CD4-positive, alpha-beta T cell treated with Interleukin-4 for 4 hours (primary cell): ENCODE results near the gene ITGA5.
"Not testable (repeated sequence)": the region's sequence is repeated elsewhere in the genome, so short reads cannot be mapped to it uniquely, and the experiment has no call there.

ENCODE experiments used
- DNase-seq: peaks from one replicate; pipeline ENCODE4 v3.0.0-alpha.2; 2020

The ITGA5 gene

GRCh38 chr12:54368709-54369596, 50.1 kb downstream of the ITGA5 start:
- peak; percentile 86 for DNase-seq

- no peak for DNase-seq
These were observed 50.9 kb downstream of the ITGA5 start for GRCh38 chr12:54368025-54368708.

- no peak for DNase-seq
These were observed 54.7 kb downstream of the ITGA5 start, which contains the start of gene GPR84 for GRCh38 chr12:54364413-54364812. Gene GPR84, minus strand, starts transcription at chr12:54364486. Its CDS starts 635 bp downstream, at chr12:54363851.

GRCh38 chr12:54363618-54364017, 55.4 kb downstream of the ITGA5 start:
- DNase-seq, result no peak

- DNase-seq, result no peak
These were observed 56.0 kb downstream of the ITGA5 start for GRCh38 chr12:54363047-54363446.

- DNase-seq, result no peak
These were observed 58.2 kb downstream of the ITGA5 start for GRCh38 chr12:54360717-54361456.

- no peak for DNase-seq
These were observed 59.2 kb downstream of the ITGA5 start for GRCh38 chr12:54359762-54360351.

- peak; percentile 98 for DNase-seq
These were observed 59.9 kb downstream of the ITGA5 start for GRCh38 chr12:54358945-54359761.

- peak; percentile 54 for DNase-seq
These were observed 60.7 kb downstream of the ITGA5 start for GRCh38 chr12:54358191-54358944.

GRCh38 chr12:54357506-54358190, 61.4 kb downstream of the ITGA5 start:
- DNase-seq, result no peak

- DNase-seq, result no peak
These were observed 62.1 kb downstream of the ITGA5 start for GRCh38 chr12:54356951-54357356.

- DNase-seq, result no peak
These were observed 62.8 kb downstream of the ITGA5 start for GRCh38 chr12:54356228-54356627.

GRCh38 chr12:54355104-54355815, 63.8 kb downstream of the ITGA5 start:
- no peak for DNase-seq

- not testable (repeated sequence) for DNase-seq
These were observed 64.8 kb downstream of the ITGA5 start for GRCh38 chr12:54354271-54354670.

- no peak for DNase-seq
These were observed 65.9 kb downstream of the ITGA5 start for GRCh38 chr12:54352891-54353874.

- DNase-seq, result no peak
These were observed 67.0 kb downstream of the ITGA5 start for GRCh38 chr12:54352022-54352531.

- DNase-seq, result no peak
These were observed 67.7 kb downstream of the ITGA5 start for GRCh38 chr12:54351341-54351740.

GRCh38 chr12:54350743-54351142, 68.3 kb downstream of the ITGA5 start:
- no peak for DNase-seq
